ENCODE measurements around the gene CEP162.
"Not testable (repeated sequence)": the region's sequence is repeated elsewhere in the genome, so short reads cannot be mapped to it uniquely, and the experiment has no call there.

CEP162 gene

GRCh38 chr6:84150705-84151104 lies 76.7 kb downstream of the CEP162 start:
- no peak for DNase-seq

- no peak for DNase-seq
These were observed 85.9 kb downstream of the CEP162 start for GRCh38 chr6:84141521-84141920.

- DNase-seq = no peak
These were observed 88.1 kb downstream of the CEP162 start for GRCh38 chr6:84139311-84139710.

- no peak for DNase-seq
These were observed 89.4 kb downstream of the CEP162 start for GRCh38 chr6:84137989-84138575.

- no peak for DNase-seq
These were observed 90.4 kb downstream of the CEP162 start for GRCh38 chr6:84137051-84137375.

GRCh38 chr6:84136364-84137050 lies 90.9 kb downstream of the CEP162 start:
- no peak for DNase-seq

- no peak for DNase-seq
These were observed 92.2 kb downstream of the CEP162 start for GRCh38 chr6:84135291-84135690.

GRCh38 chr6:84133385-84133784 lies 94.1 kb downstream of the CEP162 start:
- DNase-seq = not testable (repeated sequence)

- not testable (repeated sequence) for DNase-seq
These were observed 97.9 kb downstream of the CEP162 start for GRCh38 chr6:84129588-84129987.

GRCh38 chr6:84123186-84123585 lies 104.3 kb downstream of the CEP162 start:
- DNase-seq = no peak

- DNase-seq = no peak
These were observed 108.2 kb downstream of the CEP162 start for GRCh38 chr6:84119277-84119676.

- no peak for DNase-seq
These were observed 109.3 kb downstream of the CEP162 start for GRCh38 chr6:84118191-84118590.

GRCh38 chr6:84114933-84115594 lies 112.4 kb downstream of the CEP162 start:
- DNase-seq = not testable (repeated sequence)

- not testable (repeated sequence) for DNase-seq
These were observed 116.1 kb downstream of the CEP162 start for GRCh38 chr6:84111351-84111750.

GRCh38 chr6:84107495-84107894 lies 119.9 kb downstream of the CEP162 start:
- DNase-seq = no peak

- DNase-seq = not testable (repeated sequence)
These were observed 122.1 kb downstream of the CEP162 start for GRCh38 chr6:84105215-84105924.

GRCh38 chr6:84103029-84103428 lies 124.4 kb downstream of the CEP162 start:
- no peak for DNase-seq

GRCh38 chr6:84095156-84095555 lies 132.3 kb downstream of the CEP162 start:
- no peak for DNase-seq

- DNase-seq = no peak
These were observed 133.7 kb downstream of the CEP162 start for GRCh38 chr6:84093441-84094435.

- DNase-seq = no peak
These were observed 137.9 kb downstream of the CEP162 start for GRCh38 chr6:84089552-84089951.

- DNase-seq = no peak
These were observed 138.4 kb downstream of the CEP162 start for GRCh38 chr6:84089081-84089480.
